A549 (cell line): ENCODE measurements around the gene BAG1. TPM values are rescaled to one million over a fixed set of nuclear protein-coding genes. Genes with fewer than 3 reads are reported as not detected.

Experiments
- ATAC-seq, 2 experiments: fragments of 200-7000 bp in 1 of 2; fragments of >200 bp in 1 of 2; cut with Nextera tagmentation in 1 of 2; cut with Tn5 transposase in 1 of 2; 3 replicates each; pipeline versions ENCODE4 v1.8.0 to v1.9.1; 2018 to 2020; ENCODE audit warnings: mild to moderate bottlenecking in 1 of 2, moderate library complexity in 1 of 2
- CTCF ChIA-PET: fragments of 300-600 bp; sonication (Branson Sonifier 250); formaldehyde crosslinking; extraction: SDS; loops from one replicate; lab custom pipeline; 2021; ENCODE audit warnings: antibody characterized with exemption, inconsistent platforms; lab: Yijun Ruan, JAX
- POLR2A ChIA-PET: fragments of 350-600 bp; formaldehyde crosslinking; extraction: SDS; loops from one replicate; lab custom pipeline; 2021; ENCODE audit warnings: antibody characterized with exemption, inconsistent platforms; lab: Yijun Ruan, JAX
- DNase-seq, 2 experiments: peaks; one replicate each; pipeline versions ENCODE4 v3.0.0 to v3.0.0-alpha.2; 2011 to 2016; ENCODE audit warnings: low read depth in 1 of 2, low spot score in 1 of 2
- FAIRE-seq: peaks from 2 replicates; lab custom pipeline; 2011; peaks lifted over from hg19 to GRCh38; lab: Jason Lieb, UNC
- H3K27ac ChIP-seq, 2 experiments: fragments of >200 bp; sonication (Bioruptor Twin); formaldehyde crosslinking; 3 replicates each; pipeline ENCODE4 v1.5.1; 2016 to 2017
- H3K4me1 ChIP-seq: fragments of >200 bp; sonication (Bioruptor Twin); formaldehyde crosslinking; 3 replicates; pipeline ENCODE4 v1.6.1; 2016
- H3K4me2 ChIP-seq: fragments of >200 bp; sonication (Bioruptor Twin); formaldehyde crosslinking; 3 replicates; pipeline ENCODE4 v1.6.1; 2016
- H3K4me3 ChIP-seq: fragments of >200 bp; sonication (Bioruptor Twin); formaldehyde crosslinking; 3 replicates; pipeline ENCODE4 v1.5.1; 2016
- H3K9me3 ChIP-seq: fragments of >200 bp; sonication (Bioruptor Twin); formaldehyde crosslinking; 3 replicates; pipeline ENCODE4 v1.6.1; 2016
- CBX8 ChIP-seq: fragments of 200-600 bp; sonication (generic); IDR thresholded peaks from 2 replicates; pipeline ENCODE4 v1.6.1; 2016
- CEBPB ChIP-seq, 2 experiments: fragments of >200 bp in 1 of 2; sonication (Bioruptor Twin) in 1 of 2; formaldehyde crosslinking in 1 of 2; IDR thresholded peaks; 2 replicates each; pipeline ENCODE4 v1.6.1; 2012 to 2016
- CHD2 ChIP-seq: fragments of 150-350 bp; IDR thresholded peaks from 2 replicates; pipeline ENCODE4 v1.6.1; 2014; ENCODE audit warnings: low read length; ENCODE audit not compliant: partially characterized antibody
- E2F6 ChIP-seq: IDR thresholded peaks from 2 replicates; pipeline ENCODE4 v1.6.1; 2012; ENCODE audit warnings: low read depth, borderline replicate concordance
- EHF ChIP-seq: fragments of 250-450 bp; sonication (Bioruptor Pico); IDR thresholded peaks from 2 replicates; pipeline ENCODE4 v1.5.0; 2020; ENCODE audit warnings: mild to moderate bottlenecking
- EP300 ChIP-seq, 2 experiments: fragments of >200 bp; sonication (Bioruptor Twin); formaldehyde crosslinking; IDR thresholded peaks; 2 replicates in 1 of 2; 3 replicates in 1 of 2; pipeline ENCODE4 v1.6.1; 2016 to 2017
- FOSB ChIP-seq: fragments of 250-450 bp; sonication (Bioruptor Pico); IDR thresholded peaks from 2 replicates; pipeline ENCODE4 v1.5.0; 2020; ENCODE audit warnings: mild to moderate bottlenecking, moderate library complexity
- FOSL2 ChIP-seq, 2 experiments: fragments of 450-650 bp in 1 of 2; fragments of >200 bp in 1 of 2; sonication (Bioruptor Twin) in 1 of 2; formaldehyde crosslinking; IDR thresholded peaks; 2 replicates each; pipeline versions ENCODE4 v1.5.0 to v1.6.1; 2016 to 2020; ENCODE audit warnings: mild to moderate bottlenecking in 1 of 2, moderate library complexity in 1 of 2
- GATA3 ChIP-seq: IDR thresholded peaks from 2 replicates; pipeline ENCODE4 v1.6.1; 2012; ENCODE audit warnings: borderline replicate concordance
- HMGXB4 ChIP-seq: fragments of 250-450 bp; sonication (Bioruptor Pico); IDR thresholded peaks from 2 replicates; pipeline ENCODE4 v1.5.0; 2021; ENCODE audit warnings: mild to moderate bottlenecking, moderate library complexity, borderline replicate concordance
- JUN ChIP-seq, 2 experiments: fragments of >200 bp; sonication (Bioruptor Twin); formaldehyde crosslinking; IDR thresholded peaks; 2 replicates in 1 of 2; 3 replicates in 1 of 2; pipeline ENCODE4 v1.6.1; 2016 to 2017
- KDM5A ChIP-seq: fragments of 200-600 bp; sonication (generic); IDR thresholded peaks from 2 replicates; pipeline ENCODE4 v1.6.1; 2016; ENCODE audit warnings: antibody characterized with exemption, mild to moderate bottlenecking
- MAFK ChIP-seq: fragments of 450-650 bp; IDR thresholded peaks from 2 replicates; pipeline ENCODE4 v1.6.1; 2014; ENCODE audit not compliant: partially characterized antibody
- NPAS2 ChIP-seq: fragments of 250-450 bp; sonication (Bioruptor Pico); IDR thresholded peaks from 2 replicates; pipeline ENCODE4 v1.8.0; 2022; ENCODE audit warnings: mild to moderate bottlenecking, moderate library complexity, borderline replicate concordance
- NR3C1 ChIP-seq: fragments of >200 bp; sonication (Bioruptor Twin); formaldehyde crosslinking; IDR thresholded peaks from 3 replicates; pipeline ENCODE4 v1.6.1; 2017
- PBX3 ChIP-seq: IDR thresholded peaks from 2 replicates; pipeline ENCODE4 v1.6.1; 2012
- POLR2AphosphoS2 ChIP-seq: conservative IDR thresholded peaks from 2 replicates; pipeline ENCODE4 v1.6.1; 2012; ENCODE audit warnings: low read length, improper control_type of control experiment, inconsistent platforms
- RAD21 ChIP-seq, 2 experiments: fragments of >200 bp in 1 of 2; sonication (Bioruptor Twin) in 1 of 2; formaldehyde crosslinking in 1 of 2; IDR thresholded peaks in 1 of 2; conservative IDR thresholded peaks in 1 of 2; 2 replicates in 1 of 2; 3 replicates in 1 of 2; pipeline ENCODE4 v1.6.1; 2012 to 2018; ENCODE audit warnings: inconsistent platforms in 1 of 2
- RARB ChIP-seq: fragments of 250-450 bp; sonication (Bioruptor Pico); IDR thresholded peaks from 2 replicates; pipeline ENCODE4 v1.8.0; 2021; ENCODE audit warnings: mild to moderate bottlenecking, moderate library complexity
- RNF2 ChIP-seq: fragments of 200-600 bp; sonication (generic); IDR thresholded peaks from 2 replicates; pipeline ENCODE4 v1.6.1; 2016; ENCODE audit warnings: low read depth, mild to moderate bottlenecking, antibody characterized with exemption, moderate library complexity, borderline replicate concordance
- ZFP36 ChIP-seq: fragments of 450-650 bp; IDR thresholded peaks from 2 replicates; pipeline ENCODE4 v1.6.1; 2014; ENCODE audit warnings: borderline replicate concordance; ENCODE audit not compliant: partially characterized antibody
- ZSCAN20 ChIP-seq: fragments of 250-450 bp; sonication (Bioruptor Pico); IDR thresholded peaks from 2 replicates; pipeline ENCODE4 v1.8.0; 2022; ENCODE audit warnings: mild to moderate bottlenecking, moderate library complexity
- WGBS: methylation state at CpG from one replicate; pipeline ENCODE4 v1.1.6; 2017; ENCODE audit errors: missing lambda C conversion rate; 5-methylcytosine and 5-hydroxymethylcytosine counted together
- polyA plus RNA-seq, 4 experiments: library from polyadenylated mRNA; depleted of rRNA in 3 of 4; stranded (reverse); fragments of >200 nt; fragmentation: RNase III in 1 of 4; extraction: RNeasy Plus Mini Kit Qiagen cat#74134 plus additional on column Dnase treatment in 1 of 4; gene quantifications; 2 replicates in 3 of 4; 3 replicates in 1 of 4; pipeline ENCODE4 v1.2.3, GENCODE V29; 2011 to 2017
- TF ChIP-seq, protein P1 (sequence below): fragments of 200-600 bp; sonication (generic); IDR thresholded peaks from 2 replicates; pipeline ENCODE4 v1.6.1; 2016; ENCODE audit warnings: antibody characterized with exemption, mild to moderate bottlenecking, moderate library complexity
- TF ChIP-seq, protein P2 (sequence below): fragments of >200 bp; sonication (Bioruptor Twin); formaldehyde crosslinking; IDR thresholded peaks from 2 replicates; pipeline ENCODE4 v1.6.1; 2016

The BAG1 gene
- polyA plus RNA-seq, 2 of the 4 experiments (the other 2 are of a cell fraction): 73.0 to 86.9 TPM

DNA sequence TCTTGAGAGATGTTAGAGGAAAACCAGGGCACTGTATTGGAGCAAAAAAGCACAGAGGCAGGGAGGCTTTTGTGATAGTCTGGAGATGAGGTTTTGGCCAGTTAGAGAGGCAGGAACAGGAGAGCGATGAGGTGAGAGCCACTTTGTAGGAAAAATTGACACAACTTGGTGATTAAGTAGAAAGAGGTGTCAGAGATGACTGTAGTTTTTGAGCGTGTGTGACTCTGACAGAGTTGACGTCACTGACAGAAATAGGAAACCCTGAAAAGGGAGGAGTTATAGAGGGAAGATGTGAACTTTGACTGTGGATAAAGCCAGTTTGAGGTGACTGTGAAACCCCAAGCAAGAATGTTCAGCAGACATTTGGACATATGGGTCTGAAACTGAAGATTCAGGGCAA lies 41.5 kb upstream of the BAG1 start:
- H3K4me1 ChIP-seq: 0 out of 3 replicates have a peak, but pooled peaks cover 6% of the 10 kb centered on the region
- H3K27ac ChIP-seq: no peak overlapping the region
- ChIA-PET POLR2A (no interaction called here), CTCF (interaction anchor here (2.0 kb wide), 1 partner anchor 9 kb away, joined by 6 read pairs; no protein-coding TSS in a partner anchor)
- ATAC-seq (no peak), FAIRE-seq (no peak), DNase-seq (no peak)
- TF ChIP-seq RNF2: no peak
- TF ChIP-seq NPAS2 (CRISPR knock-in tag): no peak
- TF ChIP-seq EHF (CRISPR knock-in tag): no peak
- no peak for TF ChIP-seq JUN (IDR thresholded peaks at IDR 0.05)
- no peak for TF ChIP-seq ZSCAN20 (CRISPR knock-in tag)
- no peak for TF ChIP-seq POLR2AphosphoS2
- TF ChIP-seq NR3C1: no peak
- TF ChIP-seq, protein P1, sequence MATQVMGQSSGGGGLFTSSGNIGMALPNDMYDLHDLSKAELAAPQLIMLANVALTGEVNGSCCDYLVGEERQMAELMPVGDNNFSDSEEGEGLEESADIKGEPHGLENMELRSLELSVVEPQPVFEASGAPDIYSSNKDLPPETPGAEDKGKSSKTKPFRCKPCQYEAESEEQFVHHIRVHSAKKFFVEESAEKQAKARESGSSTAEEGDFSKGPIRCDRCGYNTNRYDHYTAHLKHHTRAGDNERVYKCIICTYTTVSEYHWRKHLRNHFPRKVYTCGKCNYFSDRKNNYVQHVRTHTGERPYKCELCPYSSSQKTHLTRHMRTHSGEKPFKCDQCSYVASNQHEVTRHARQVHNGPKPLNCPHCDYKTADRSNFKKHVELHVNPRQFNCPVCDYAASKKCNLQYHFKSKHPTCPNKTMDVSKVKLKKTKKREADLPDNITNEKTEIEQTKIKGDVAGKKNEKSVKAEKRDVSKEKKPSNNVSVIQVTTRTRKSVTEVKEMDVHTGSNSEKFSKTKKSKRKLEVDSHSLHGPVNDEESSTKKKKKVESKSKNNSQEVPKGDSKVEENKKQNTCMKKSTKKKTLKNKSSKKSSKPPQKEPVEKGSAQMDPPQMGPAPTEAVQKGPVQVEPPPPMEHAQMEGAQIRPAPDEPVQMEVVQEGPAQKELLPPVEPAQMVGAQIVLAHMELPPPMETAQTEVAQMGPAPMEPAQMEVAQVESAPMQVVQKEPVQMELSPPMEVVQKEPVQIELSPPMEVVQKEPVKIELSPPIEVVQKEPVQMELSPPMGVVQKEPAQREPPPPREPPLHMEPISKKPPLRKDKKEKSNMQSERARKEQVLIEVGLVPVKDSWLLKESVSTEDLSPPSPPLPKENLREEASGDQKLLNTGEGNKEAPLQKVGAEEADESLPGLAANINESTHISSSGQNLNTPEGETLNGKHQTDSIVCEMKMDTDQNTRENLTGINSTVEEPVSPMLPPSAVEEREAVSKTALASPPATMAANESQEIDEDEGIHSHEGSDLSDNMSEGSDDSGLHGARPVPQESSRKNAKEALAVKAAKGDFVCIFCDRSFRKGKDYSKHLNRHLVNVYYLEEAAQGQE: no peak
- no peak for TF ChIP-seq CEBPB (IDR thresholded peaks at IDR 0.05)
- no peak for TF ChIP-seq CBX8
- TF ChIP-seq MAFK: no peak
- no peak overlapping the region for H3K4me3 ChIP-seq
- no peak overlapping the region for H3K4me2 ChIP-seq
- WGBS: 90% methylated on average over 3 of the region's 3 CpGs
- no peaks in the 10 kb centered on the region for H3K9me3 ChIP-seq

GRCh38 chr9:33304362-33304761 lies 39.9 kb upstream of the BAG1 start:
- no peak for TF ChIP-seq RARB (CRISPR knock-in tag)
- no peak for TF ChIP-seq HMGXB4 (CRISPR knock-in tag)
- TF ChIP-seq, protein P1: no peak
- TF ChIP-seq KDM5A: no peak
- TF ChIP-seq, protein P2, sequence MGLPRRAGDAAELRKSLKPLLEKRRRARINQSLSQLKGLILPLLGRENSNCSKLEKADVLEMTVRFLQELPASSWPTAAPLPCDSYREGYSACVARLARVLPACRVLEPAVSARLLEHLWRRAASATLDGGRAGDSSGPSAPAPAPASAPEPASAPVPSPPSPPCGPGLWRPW: no peak
- no peak for TF ChIP-seq CHD2
- no peak for TF ChIP-seq E2F6
- TF ChIP-seq FOSL2 (IDR thresholded peaks at IDR 0.05): no peak
- TF ChIP-seq FOSL2 (CRISPR knock-in tag; IDR thresholded peaks at IDR 0.05): no peak
- TF ChIP-seq NPAS2 (CRISPR knock-in tag): no peak
- TF ChIP-seq FOSB (CRISPR knock-in tag): no peak
- no peak for TF ChIP-seq PBX3
- no peak for TF ChIP-seq ZFP36
- no peak for TF ChIP-seq JUN (IDR thresholded peaks at IDR 0.05)
- no peak for TF ChIP-seq GATA3
- TF ChIP-seq RAD21 (conservative IDR thresholded peaks at IDR 0.05 in 1 of 2, IDR thresholded peaks at IDR 0.05 in 1 of 2): no peak
- no peak for TF ChIP-seq EP300 (IDR thresholded peaks at IDR 0.05)
- no peak for TF ChIP-seq NR3C1
- no peak overlapping the region for H3K4me3 ChIP-seq
- ATAC-seq: no peak
- no peak overlapping the region for H3K4me2 ChIP-seq
- ChIA-PET CTCF (interaction anchor here (1.1 to 6.1 kb wide), 7 partner anchors 8 to 417 kb away, joined by 3 to 21 read pairs (median 4); no protein-coding TSS in a partner anchor), POLR2A (no interaction called here)
- H3K9me3 ChIP-seq: no peaks in the 10 kb centered on the region
- 95% methylated on average over 1 of the region's 1 CpG for WGBS
- H3K27ac ChIP-seq: no peak overlapping the region
- 0 out of 3 replicates have a peak, but pooled peaks cover 2% of the 10 kb centered on the region for H3K4me1 ChIP-seq
- FAIRE-seq: no peak
- DNase-seq: no peak
